Activated CD4-positive, alpha-beta T cell treated with anti-CD3 and anti-CD28 coated beads, Interleukin-2, amount 50 U/mL, for 16 hours (primary cell): Measurements from ENCODE around the gene TCAIM.

Experiments
- DNase-seq: peaks from one replicate; pipeline ENCODE4 v3.0.0-alpha.2; 2020

The TCAIM gene

GRCh38 chr3:44446929-44447328 is 108.4 kb downstream of the TCAIM start:
- DNase-seq = no peak

DNA sequence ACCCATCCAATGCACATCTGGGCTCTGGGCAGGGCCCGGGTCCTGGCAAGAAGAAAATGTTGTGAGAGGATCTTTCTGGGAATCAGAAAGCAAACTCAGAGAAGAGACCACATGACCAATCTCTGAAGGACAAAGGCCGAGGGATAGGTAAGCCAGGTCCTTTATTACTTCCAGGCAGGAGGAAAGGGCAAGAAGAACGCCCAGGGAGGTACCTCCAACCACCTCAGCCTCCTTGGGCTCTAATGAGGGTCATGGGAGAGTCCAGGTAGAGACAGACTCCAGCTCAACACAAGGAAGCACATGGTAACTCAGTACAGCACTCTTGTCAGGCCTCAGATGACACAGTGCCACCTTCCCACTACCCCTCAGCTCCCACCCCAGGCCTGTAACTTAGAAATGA is 112.9 kb downstream of the TCAIM start:
- no peak for DNase-seq

DNA sequence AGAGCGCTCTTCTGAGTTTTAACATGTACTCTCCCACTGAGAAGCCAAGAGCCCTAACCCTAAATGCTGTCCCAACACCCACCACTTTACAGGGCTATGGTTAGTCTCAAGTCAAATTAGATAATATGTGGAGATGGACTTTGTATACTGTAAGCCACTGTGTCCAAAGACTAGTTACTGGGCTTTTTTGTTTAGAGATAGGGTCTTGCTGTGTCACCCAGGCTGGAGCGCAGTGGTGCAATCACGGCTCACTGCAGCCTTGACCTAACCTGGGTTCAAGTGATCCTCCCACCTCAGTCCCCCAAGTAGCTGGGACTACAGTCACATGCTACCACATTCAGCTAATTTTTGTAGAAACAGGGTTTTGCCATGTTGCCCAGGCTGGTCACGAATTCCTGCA is 115.7 kb downstream of the TCAIM start:
- DNase-seq = no peak

- DNase-seq = no peak
Observed at GRCh38 chr3:44455318-44455717, 116.8 kb downstream of the TCAIM start.
